ENCODE results near the gene SMOC1. TPM values are rescaled to one million over a fixed set of nuclear protein-coding genes. Genes with fewer than 3 reads are reported as not detected.

SMOC1 gene
- total RNA-seq, 1 experiment from 2014 or later = not detected

DNA sequence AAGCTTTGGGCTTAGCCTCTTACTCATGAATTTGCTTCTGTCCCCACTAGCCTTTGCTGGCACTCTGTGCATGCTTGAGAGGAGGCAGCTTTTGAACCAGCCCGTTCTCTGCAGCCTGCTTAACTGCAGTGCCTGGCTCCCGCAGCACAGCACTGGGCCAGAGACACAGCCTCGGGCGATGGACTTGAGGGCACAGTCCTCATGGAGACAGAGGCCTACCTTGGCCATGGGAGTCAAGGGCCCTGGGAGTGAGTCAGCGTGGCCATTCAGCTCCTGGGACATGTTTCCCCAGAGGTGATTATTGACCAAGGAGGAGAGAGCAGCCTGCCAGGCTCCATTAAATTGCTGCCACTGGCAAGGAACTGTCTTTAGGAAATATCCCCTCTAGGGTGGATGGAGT, 93.5 kb downstream of the SMOC1 start:
- ChIA-PET CTCF (interaction anchor here (0.5 kb wide), 1 partner anchor 227 kb away, joined by 3 read pairs; no protein-coding TSS in a partner anchor), POLR2A (ENCODE audit: unreplicated experiment) (no interaction called here)
- DNase-seq (no peak), ATAC-seq (no peak)
- H3K4me1 ChIP-seq (ENCODE audit: insufficient read depth, low read length) = no peaks in the 10 kb centered on the region
- no peak for TF ChIP-seq EZH2phosphoT487 (IDR thresholded peaks at IDR 0.05; ENCODE audit: borderline replicate concordance, low read length)
- TF ChIP-seq, protein P1, sequence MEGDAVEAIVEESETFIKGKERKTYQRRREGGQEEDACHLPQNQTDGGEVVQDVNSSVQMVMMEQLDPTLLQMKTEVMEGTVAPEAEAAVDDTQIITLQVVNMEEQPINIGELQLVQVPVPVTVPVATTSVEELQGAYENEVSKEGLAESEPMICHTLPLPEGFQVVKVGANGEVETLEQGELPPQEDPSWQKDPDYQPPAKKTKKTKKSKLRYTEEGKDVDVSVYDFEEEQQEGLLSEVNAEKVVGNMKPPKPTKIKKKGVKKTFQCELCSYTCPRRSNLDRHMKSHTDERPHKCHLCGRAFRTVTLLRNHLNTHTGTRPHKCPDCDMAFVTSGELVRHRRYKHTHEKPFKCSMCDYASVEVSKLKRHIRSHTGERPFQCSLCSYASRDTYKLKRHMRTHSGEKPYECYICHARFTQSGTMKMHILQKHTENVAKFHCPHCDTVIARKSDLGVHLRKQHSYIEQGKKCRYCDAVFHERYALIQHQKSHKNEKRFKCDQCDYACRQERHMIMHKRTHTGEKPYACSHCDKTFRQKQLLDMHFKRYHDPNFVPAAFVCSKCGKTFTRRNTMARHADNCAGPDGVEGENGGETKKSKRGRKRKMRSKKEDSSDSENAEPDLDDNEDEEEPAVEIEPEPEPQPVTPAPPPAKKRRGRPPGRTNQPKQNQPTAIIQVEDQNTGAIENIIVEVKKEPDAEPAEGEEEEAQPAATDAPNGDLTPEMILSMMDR (conservative IDR thresholded peaks at IDR 0.05; ENCODE audit: low read depth, low read length) = no peak
- no peak for TF ChIP-seq EZH2 (IDR thresholded peaks at IDR 0.05; ENCODE audit: low read length, unreplicated experiment)
- no TSS peak for BruUV-seq (replicated peaks)
- no peak overlapping the region for H3K27ac ChIP-seq (ENCODE audit: low read length)
- no peak overlapping the region for H3K4me2 ChIP-seq (ENCODE audit: low read length)
- intact Hi-C loops (cut with micrococcal nuclease) = no loop called here
- no peak overlapping the region for H3K4me3 ChIP-seq (ENCODE audit: low read length)
- no peaks in the 10 kb centered on the region for H3K79me2 ChIP-seq (ENCODE audit: low read length)
- H3K9me3 ChIP-seq (ENCODE audit: low read length) = no peaks in the 10 kb centered on the region
- H3K36me3 ChIP-seq (ENCODE audit: low read depth, low read length) = no peaks in the 10 kb centered on the region
- no peak overlapping the region for H3K9ac ChIP-seq (ENCODE audit: low read length)
- no peaks in the 10 kb centered on the region for H3F3A ChIP-seq (ENCODE audit: low read length, unreplicated experiment)
- H2AFZ ChIP-seq (ENCODE audit: low read length) = no peak overlapping the region
- no peaks in the 10 kb centered on the region for H4K20me1 ChIP-seq (ENCODE audit: low read length)
- peaks cover 97% of the 10 kb centered on the region for H3K27me3 ChIP-seq (ENCODE audit: low read length)
- no peaks in the 10 kb centered on the region for H3K9me2 ChIP-seq (replicated peaks; ENCODE audit: low read length)

DNA sequence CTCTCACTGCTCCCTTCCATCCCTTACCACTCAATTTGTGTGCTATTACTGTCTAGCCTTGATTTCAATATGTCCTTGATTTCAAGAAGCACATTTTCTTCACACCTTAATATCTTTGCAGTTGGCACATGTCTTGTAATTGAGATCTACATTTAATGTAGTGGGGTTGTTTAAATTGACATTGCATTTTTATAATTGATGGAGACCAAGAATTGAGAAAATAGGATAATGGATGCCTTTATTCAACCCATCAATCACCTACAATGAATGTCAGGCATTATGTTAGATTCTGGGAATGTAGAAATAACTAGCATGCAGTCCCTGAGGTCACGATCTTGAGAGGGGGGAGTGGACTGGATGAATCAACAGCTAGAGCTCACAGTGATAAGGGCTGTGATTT, 94.6 kb downstream of the SMOC1 start:
- Histone ChIP-seq H3K4me1 (ENCODE audit: insufficient read depth, low read length) (no peaks in the 10 kb centered on the region), H3K9ac (ENCODE audit: low read length) (no peak overlapping the region), H3K79me2 (ENCODE audit: low read length) (no peaks in the 10 kb centered on the region), H3K27me3 (ENCODE audit: low read length) (peaks cover 96% of the 10 kb centered on the region), H3K27ac (ENCODE audit: low read length) (no peak overlapping the region), H3K36me3 (ENCODE audit: low read depth, low read length) (no peaks in the 10 kb centered on the region), H3F3A (ENCODE audit: low read length, unreplicated experiment) (no peaks in the 10 kb centered on the region), H3K9me2 (replicated peaks; ENCODE audit: low read length) (no peaks in the 10 kb centered on the region), H3K9me3 (ENCODE audit: low read length) (no peaks in the 10 kb centered on the region), H4K20me1 (ENCODE audit: low read length) (no peaks in the 10 kb centered on the region), H2AFZ (ENCODE audit: low read length) (no peak overlapping the region), H3K4me3 (ENCODE audit: low read length) (no peak overlapping the region), H3K4me2 (ENCODE audit: low read length) (no peak overlapping the region)
- intact Hi-C loops (cut with micrococcal nuclease) = no loop called here
- ChIA-PET CTCF (no interaction called here), POLR2A (ENCODE audit: unreplicated experiment) (no interaction called here)
- no TSS peak for BruUV-seq (replicated peaks)
- DNase-seq (no peak), ATAC-seq (no peak)
- TF ChIP-seq EZH2phosphoT487 (IDR thresholded peaks at IDR 0.05; ENCODE audit: borderline replicate concordance, low read length) (no peak), EZH2 (IDR thresholded peaks at IDR 0.05; ENCODE audit: low read length, unreplicated experiment) (no peak)
- TF ChIP-seq, protein P1 (conservative IDR thresholded peaks at IDR 0.05; ENCODE audit: low read depth, low read length) = no peak

DNA sequence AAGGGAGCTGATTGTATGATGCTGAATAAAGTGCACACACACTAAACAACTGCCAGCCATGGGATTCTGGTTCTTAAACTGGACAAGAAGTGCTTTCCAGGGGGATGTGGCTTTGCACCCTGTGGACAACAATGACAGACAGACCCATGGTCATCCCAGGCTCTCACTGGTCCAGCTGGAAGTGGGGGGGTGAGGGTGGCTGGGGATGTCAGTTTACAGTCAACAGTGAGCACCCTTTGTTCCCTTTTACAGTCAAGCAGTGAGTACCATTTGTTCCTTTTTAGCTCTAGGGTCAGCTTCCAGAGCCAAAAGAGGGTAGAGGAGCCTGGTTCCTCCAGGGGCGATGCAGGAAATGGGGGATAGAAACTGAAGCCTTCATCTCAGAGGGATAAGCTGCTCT, 100.7 kb downstream of the SMOC1 start:
- peaks cover 75% of the 10 kb centered on the region for H3K27me3 ChIP-seq (ENCODE audit: low read length)
- no peak overlapping the region for H3K4me3 ChIP-seq (ENCODE audit: low read length)
- H3F3A ChIP-seq (ENCODE audit: low read length, unreplicated experiment) = no peaks in the 10 kb centered on the region
- ATAC-seq = no peak
- no peak overlapping the region for H3K9ac ChIP-seq (ENCODE audit: low read length)
- no peak overlapping the region for H2AFZ ChIP-seq (ENCODE audit: low read length)
- H3K9me2 ChIP-seq (replicated peaks; ENCODE audit: low read length) = no peaks in the 10 kb centered on the region
- ChIA-PET CTCF (no interaction called here), POLR2A (ENCODE audit: unreplicated experiment) (no interaction called here)
- no peaks in the 10 kb centered on the region for H3K4me1 ChIP-seq (ENCODE audit: insufficient read depth, low read length)
- TF ChIP-seq EZH2phosphoT487 (IDR thresholded peaks at IDR 0.05; ENCODE audit: borderline replicate concordance, low read length) (no peak), EZH2 (IDR thresholded peaks at IDR 0.05; ENCODE audit: low read length, unreplicated experiment) (no peak)
- TF ChIP-seq, protein P1 (conservative IDR thresholded peaks at IDR 0.05; ENCODE audit: low read depth, low read length) = no peak
- BruUV-seq (replicated peaks) = no TSS peak
- no peaks in the 10 kb centered on the region for H3K9me3 ChIP-seq (ENCODE audit: low read length)
- no peak overlapping the region for H3K4me2 ChIP-seq (ENCODE audit: low read length)
- H3K36me3 ChIP-seq (ENCODE audit: low read depth, low read length) = no peaks in the 10 kb centered on the region
- no peaks in the 10 kb centered on the region for H3K79me2 ChIP-seq (ENCODE audit: low read length)
- DNase-seq = no peak
- H4K20me1 ChIP-seq (ENCODE audit: low read length) = no peaks in the 10 kb centered on the region
- intact Hi-C loops (cut with micrococcal nuclease) = no loop called here
- H3K27ac ChIP-seq (ENCODE audit: low read length) = no peak overlapping the region

All from PC-3 (cell line).